ENCODE results near the gene ADGRV1.

Gene ADGRV1

DNA sequence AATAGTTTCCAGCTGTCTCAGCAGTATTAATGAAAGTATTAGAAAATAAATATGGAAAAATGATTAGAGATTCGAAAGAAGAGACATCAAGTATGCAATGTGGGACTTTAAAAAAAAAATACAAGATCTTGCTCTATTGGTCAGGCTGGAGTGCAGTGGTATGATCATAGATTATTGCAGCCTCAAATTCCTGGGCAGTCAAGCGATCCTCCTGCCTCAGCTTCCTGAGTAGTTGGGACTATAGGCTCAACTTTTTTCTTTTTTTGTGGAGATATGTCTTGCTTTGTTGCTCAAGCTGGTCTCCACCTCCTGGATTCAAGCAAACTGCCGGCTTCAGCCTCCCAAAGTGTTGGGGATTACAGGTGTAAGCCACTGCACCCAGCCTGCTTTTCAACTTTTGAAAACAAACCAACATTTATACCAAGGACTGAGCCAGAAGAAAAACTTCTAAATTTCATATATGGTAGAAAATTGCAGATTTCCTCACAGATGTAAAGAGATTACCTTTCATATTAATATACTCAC, 323.1 kb downstream of the ADGRV1 start:
- no peak for DNase-seq

DNA sequence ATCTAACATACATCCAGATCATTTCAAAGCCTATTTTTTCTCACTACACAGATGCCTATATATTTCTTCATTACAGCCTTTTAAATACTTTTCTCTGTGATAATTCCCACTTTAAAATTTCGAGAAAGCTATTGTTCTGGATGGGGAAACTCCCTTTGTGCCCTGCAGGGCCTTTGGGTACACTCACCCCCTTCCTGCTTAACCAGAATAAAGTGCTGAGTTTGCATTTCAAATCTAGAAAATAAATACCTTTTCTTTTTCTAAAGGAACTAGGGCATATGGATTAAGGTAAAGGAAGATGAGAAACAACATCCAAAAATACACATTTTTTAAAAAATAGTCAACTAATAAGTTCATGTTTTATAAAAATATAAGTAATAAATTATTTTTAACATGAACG, 323.9 kb downstream of the ADGRV1 start:
- DNase-seq, result no peak

DNA sequence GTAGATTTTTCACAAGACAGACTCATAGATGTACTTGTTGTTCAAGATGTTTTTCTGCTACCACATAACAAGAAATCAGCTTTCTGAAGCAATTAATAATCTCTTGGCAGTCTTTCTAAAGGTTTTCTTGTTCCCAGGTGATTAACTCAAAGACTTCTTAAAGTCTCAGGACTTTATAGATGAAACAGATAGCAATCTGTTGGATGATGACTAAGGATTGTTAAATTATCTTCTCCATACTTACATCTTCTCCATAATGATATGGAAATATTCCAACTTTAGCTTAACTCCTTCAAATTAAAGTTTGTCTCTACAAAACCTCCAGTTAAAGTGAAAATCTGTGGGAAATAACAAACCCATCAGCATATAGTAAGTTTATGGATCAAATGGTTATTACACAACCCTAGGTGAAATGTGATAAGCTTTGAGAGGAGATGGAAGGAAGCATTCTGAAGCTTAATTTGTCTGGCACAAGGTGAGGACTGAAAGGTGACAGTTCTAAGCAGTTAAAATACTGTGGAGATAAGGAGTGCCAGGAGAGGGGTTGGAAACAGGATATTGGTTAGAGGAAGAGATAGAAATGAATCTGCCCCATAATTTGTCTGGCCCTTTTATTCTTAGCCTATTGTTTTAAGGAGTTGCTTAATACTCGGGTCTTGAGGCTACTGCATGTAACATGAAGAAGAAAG, 326.7 kb downstream of the ADGRV1 start:
- no peak for DNase-seq

DNA sequence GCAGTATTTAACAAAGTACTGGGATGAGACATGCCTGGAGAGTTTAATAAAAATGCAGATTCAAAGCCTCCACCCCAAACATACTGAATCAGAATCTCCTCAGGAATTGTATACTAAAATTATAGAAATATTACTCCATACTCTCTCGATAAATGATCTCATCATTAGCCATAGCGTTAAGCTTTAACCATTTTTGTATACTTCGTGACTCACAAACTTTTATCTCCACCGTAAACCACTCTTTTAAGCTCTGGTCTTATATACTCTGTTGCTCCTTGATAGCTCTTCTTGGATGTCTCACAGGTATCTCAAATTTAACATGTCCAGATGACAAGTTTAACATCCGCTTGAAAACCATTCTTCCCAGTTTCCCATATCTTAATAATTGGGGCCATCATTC, 327.8 kb downstream of the ADGRV1 start:
- no peak for DNase-seq

DNA sequence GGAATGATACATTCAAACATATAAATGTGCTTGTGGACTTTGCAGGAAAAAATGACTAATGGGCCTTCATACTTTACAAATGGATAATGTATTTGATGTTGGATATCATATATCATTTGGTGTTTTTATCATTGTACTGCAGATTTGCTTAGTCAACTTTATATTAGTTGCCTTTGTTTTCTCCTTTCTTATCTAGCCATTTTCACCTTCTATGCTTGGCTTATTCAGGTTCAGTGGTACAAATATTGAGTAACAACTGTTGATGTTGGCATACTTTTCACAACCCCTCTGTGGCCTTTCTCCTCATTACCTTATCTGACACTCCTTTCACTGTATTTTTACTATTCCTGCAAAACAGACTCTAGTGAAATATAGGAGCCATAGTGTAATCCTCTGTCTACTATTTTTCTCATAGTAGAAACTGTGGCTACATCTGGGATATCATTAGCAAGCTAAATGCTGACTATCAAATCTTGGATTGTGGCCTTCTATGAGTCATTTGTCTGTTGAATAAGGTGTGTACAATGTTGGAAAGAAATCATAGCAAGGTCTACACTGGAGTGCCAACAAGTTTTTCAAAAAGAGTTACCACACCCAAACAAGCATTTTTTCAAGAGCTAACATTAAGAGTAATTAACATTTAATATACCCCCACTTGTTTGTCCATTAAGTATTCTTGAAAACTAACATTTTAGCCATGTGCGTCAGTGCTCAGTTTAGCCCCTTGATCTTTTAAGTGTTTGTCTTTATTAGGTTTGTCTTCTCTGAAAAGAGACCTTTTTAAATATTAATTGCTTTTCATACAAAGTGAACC, 330.1 kb downstream of the ADGRV1 start:
- DNase-seq, result no peak

DNA sequence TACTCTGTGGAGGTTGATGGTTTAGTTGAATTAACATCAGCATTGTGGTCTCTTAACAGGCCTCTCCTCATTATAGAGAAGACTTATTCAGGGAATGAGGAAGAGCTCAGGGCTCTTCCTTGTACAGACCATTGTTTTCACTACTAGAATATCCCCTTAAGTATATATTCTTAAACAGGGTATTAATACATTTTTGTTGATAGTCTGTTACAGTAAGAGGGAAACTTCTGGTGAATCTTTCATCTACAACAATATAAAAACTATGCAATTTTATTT, 330.7 kb downstream of the ADGRV1 start:
- no peak for DNase-seq

DNA sequence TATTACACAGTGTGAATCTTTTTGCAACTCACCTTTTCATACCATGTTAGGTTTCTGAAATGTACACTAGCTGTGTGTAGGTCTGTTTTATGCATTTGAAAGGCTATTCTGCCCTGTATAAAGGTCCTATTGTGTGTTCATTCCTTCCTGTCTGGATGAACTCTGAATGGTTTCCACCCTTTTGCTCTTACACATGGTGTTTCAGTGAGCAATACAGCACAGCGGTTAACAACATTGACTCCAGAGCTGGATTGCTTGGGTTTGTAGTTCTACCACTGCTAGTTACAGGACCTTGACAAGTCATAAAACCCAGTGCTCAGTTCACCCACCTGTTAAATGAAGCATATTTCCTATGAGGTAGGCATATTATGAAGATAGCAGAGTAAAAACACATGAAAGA, 331.6 kb downstream of the ADGRV1 start:
- DNase-seq, result no peak

DNA sequence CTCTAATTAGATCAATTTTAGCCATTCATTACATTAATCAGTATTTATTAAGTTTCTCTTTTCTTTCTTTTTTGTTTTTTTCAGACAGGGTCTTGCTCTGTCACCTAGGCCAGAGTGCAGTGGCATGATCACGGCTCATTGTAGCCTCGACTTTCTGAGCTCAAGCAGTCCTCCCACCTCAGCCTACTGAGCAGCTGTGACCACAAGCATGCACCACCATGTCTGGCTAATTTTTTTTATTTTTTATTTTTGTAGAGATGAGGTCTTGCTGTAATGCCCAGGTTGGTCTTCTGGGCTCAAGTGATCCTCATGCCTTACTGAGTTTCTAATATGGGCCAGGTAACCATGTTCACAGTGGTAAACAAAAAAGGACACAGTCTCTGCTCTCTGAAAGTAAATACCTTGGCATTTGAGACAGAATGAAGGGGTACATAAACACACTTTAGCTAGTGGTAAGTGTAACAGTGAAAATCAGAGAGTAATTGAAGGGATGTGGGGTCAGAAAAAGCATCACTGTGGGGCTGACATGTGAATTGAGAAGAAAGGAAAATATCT, 336.3 kb downstream of the ADGRV1 start:
- no peak for DNase-seq

DNA sequence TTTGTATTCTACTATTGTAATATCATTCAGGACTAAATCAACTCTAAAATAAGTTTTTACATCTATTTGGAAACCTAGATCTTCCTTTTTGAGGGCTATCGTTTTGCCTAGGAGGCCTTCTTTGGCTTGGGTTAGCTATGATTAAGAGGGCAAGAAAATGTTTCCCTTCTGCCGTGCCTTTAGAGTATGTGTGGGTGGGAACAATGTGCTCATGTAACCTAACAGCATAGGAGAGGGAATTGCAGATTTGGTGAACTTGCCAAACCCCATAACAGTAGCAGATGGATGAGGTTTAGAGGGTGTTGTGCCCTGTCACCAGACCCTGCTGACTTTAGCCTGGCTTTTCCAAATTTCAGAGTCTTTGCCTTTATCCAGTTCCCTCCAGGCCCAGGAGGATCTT, 339.0 kb downstream of the ADGRV1 start:
- DNase-seq, result no peak

DNA sequence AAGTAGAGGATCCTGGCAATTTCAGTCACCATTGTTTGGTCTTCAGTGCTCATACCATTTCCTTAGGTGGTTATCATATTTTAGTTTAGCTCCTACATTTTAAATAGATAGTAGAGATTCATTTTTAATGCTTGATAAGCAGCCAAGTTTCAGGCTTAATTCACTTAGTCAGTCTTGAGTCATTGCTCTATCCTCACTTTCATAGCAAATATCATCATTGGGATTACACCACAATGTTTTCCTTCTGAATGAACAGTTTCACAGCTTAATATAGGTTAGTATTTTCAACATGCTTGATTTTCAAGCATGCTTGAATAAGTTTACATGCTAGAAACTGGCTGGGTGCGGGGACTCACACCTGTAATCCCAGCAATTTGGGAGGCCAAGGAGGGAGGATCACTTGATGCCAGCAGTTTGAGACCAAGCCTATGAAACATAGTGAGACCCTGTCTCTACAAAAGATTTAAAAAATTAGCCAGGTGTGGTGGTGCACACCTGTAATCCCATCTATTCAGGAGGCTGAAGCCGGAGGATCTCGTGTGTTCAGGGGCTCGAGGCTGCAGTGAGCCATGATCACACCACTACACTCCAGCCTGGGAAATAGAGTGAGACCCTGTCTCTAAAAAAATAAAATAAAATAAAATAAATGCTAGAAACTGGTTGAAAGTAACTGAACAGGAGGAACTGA, 339.9 kb downstream of the ADGRV1 start:
- DNase-seq, result no peak

DNA sequence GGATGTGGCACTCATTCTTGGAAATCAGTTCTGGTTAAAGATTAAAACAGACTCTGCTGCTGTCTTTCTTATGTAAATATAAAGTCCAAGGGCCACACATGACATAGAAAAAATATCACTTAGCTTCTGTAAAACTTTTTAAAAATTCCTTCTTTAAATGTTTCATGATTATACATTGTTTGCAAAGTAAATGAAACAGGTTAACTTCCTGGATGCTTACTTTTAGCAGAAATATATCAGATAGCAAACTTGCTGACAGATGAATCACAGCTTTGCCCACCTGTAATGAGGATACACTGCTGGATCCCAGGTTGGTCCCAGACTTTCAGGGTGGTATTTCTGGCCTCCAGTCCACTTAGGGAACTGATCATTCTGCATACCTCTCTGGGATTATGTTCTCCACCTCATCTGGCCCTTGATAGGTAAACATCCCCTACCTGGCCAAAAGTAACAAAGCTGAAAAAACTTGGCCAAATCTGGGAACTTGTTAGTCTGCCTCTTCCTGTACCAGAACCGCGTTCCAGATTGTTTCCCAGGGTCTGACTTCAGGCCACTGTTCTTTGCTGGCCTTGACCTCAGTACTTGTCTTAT, 340.5 kb downstream of the ADGRV1 start:
- DNase-seq, result no peak

DNA sequence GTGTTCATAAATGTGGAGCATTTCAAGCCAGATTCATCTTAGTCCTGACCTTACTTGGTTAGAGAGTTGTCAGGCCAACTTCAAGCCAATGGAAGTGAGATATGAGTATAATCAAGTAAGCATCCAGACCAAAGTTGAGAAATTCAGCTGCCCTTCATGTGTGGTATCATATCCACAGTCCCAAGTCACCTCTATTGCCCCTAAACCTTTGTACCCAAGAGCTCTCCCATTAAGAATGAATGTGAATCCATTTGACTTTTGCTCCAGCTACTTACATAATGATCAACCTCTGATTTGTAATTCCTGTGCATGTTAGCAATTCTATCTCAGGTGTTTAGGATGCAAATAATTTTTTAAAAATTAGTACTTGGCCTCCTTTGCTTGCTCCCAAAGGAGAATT, 342.7 kb downstream of the ADGRV1 start:
- no peak for DNase-seq

DNA sequence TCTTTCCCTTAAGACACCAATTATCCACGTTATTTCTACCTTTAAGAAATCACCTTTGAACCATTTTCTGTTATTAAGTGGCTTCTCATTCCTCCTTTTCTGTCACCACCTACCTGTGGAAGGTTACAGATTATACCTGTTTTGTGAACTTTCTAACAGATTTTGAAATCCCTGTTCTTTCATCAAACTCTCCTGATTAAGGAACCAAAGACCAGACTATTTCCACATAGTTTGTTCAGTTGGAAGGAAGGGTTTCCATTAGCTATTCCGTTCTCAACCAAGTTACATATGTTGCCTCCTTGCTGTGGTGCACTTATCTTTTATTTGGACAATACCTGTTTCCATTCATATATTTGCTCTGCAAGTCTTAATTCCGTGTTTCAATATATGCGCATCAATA, 343.6 kb downstream of the ADGRV1 start:
- no peak for DNase-seq

DNA sequence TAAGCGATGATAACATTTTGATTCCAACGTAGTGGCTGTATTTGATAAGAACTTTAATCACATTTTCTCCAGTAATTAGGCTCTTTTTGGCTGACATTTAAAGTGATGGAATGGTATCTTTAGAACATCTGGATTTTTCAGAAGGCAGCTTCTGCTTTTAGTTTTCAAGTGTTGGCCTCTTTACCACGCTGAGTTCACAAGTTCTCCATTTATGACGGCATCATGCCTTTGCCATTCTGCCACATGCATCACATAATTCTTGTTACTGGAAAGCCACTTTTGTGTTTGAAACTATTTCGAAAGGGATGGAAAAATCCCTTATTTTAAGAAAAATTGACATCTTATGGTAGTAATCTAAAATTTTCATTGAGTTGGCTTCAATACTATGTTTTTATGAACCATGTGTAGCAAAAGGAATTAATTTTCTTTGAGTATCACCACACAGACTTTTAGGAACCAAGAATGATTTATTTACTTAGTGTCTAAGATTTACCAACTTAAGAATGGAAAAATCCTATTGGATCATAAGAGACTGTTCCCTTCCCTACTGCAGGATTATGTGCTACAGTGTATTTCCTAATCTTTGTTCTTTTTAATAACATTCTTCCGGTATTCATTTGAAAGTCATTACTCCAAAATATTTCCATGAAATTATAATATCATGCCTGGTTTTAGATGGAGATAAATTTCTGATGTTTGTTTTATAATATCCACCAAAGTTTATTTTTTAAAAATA, 344.2 kb downstream of the ADGRV1 start:
- no peak for DNase-seq

DNA sequence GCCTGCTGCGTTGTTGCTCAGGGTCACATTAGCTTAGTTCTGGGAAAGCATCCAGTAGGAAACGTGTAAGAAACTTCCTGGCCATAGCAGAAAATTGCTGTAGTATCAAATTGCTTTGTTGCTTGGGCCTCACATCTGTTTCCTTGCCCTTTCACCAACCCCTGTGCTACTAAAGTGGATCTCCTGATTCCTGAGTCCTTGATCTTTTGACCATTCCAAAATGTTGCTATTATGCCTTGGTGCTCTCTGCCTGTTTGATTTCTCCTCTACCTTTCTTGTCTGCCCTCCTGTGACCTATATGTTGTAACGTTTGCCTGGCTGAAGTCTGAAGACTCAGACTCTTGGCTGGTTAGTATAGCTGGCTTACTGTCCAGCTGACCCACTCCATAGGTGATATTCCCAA, 350.5 kb downstream of the ADGRV1 start:
- DNase-seq, result no peak

DNA sequence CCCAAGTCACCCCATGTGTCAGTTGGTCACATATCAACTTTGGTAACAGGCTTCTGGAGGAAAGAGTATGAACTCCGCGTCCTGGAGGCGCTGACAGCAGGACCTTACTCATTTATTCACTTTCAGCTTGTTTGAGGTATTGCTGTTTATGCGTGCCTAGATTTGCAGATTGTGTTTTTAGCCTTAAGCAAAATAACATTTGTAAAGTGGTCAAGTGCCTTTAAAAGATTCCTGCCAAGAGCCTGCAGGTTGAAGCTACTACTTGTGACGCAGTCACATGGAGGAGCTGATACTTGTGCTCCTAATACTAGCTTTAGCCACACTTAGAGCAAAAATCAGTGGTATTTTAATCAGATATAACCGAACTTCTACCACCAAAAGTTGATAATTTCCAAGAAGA, 351.3 kb downstream of the ADGRV1 start:
- DNase-seq, result no peak

DNA sequence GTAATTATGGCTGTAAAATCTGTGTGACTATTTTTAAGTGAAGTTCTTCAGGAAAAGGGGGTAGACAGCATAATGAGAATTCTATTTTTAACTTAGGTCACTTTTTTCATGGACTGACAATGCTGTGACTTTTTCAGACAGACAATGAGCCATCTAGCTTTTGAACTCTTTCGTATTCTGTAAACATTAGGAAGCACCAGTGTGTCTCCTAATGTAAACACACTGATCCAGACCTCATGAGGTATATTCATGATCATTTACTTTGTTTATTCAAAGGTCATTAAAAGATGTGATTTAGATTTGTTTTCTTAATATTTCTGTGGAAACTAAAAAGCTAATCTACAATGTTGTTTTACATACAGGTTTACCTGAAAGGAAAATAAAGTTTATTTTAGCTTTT, 352.6 kb downstream of the ADGRV1 start:
- DNase-seq, result no peak

DNA sequence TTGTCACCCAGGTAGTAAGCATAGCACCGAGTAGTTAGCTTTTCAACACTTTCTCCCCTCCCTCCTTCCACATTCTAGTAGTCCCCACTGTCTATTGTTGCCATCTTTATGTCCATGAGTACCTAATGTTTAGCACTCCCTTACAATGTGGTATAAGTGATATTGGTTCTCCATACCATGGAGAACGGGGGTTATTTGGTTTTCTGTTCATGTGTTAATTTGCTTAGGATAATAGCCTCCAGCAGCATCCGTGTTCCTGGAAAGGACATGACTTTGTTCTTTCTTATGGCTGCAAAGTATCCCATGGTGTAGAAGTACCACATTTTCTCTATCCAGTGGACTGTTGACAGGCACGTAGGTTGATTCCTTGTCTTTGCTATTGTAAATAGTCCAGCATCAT, 353.9 kb downstream of the ADGRV1 start:
- DNase-seq, result no peak

DNA sequence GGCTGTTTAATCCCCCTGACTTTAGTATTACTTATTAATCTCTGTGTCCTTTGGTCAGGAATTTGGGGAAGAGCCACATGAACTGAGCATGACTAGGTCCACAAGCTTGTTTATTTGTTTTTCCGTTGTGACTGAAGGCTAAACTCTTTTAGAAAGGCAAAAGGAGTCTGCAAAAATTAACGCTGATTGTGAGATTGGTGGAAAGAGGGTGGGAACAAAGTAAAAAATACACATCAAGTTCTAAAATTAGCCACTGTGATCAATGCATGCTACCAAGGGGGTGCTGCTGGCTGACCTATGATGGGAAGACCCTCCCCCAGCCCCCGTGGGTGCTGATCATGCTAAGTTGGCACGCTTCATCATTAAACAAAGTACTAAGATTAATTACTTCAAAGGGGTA, 356.8 kb downstream of the ADGRV1 start:
- no peak for DNase-seq

DNA sequence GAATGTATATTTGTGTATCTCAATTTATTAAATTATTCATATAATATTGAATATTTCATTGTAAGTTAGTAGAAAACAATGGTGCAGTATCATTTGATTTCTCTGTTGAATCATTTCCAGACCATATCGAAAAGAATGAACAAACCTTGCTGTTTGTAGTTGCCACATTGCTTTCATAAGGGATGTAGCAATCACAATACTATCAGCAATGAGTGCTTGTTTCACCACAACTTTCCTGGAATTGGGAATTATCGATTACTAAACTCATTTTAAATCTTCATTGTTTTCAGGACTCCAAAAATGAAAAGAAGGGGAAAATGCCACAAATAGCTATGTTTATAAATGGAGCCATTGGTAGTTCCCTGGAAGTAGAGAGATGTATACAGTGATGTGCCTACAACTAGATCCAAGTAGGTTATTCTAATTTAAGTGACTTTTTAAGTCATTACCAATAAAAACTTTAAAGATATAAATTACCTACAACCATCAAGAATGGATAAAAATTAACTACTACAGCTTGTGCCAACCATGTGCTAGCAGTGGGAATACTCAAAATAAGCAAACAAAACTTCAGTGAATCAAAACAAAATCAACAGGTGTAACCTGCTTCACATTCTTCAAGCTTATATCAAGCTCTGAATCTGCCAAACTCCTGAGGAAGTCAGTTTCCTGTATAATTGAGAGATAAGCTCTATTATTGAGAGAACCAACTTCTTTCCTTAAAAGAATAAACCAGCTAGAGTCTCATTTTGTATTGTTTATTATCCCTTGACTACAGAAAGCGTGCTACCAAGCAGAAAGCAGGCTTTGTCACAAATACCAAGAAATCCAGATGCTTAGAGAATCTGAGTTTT, 358.6 kb downstream of the ADGRV1 start:
- no peak for DNase-seq

DNA sequence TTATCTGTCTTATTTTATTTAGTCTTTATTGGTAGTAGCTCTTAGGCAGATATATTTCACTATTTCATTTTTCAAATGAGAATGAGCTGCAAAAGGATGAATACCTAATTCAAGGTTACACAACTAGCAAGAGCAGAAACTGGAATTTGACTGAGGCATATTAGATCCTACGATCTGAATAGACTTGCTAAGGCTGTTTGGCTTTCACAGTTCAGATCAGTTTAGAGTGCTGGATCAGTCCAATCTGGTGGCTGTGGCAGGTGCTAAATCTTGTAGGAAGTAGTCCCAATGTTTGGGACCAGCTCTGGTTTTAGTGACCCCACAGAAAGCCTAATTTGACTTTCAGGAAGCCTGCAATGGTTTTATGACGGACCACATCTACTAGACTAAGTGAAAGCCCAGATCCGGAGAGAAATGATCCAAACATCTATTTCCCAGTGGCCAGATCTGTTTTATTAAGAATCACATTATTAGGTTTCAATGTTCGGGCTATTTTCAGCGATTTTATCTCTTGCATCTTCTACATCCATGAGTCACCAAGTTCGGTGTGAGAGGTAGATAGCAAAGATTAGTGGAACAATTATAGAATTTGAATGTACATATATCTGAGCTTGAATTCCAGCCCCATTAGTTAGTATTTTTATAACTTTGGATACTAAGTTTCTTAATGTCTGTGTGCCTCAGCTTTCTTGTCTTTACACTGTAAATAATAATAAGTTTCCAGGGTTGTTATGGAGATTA, 359.5 kb downstream of the ADGRV1 start:
- no peak for DNase-seq
